SJCRH30 (cell line): Measurements from ENCODE around the gene SORCS2. TPM values are rescaled to one million over a fixed set of nuclear protein-coding genes. Genes with fewer than 3 reads are reported as not detected.

ENCODE experiments used
- DNase-seq, 2 experiments: peaks; one replicate each; pipeline ENCODE4 v3.0.0-alpha.2; 2015 to 2020
- H3K27ac ChIP-seq: fragments of 250-450 bp; sonication (Bioruptor Pico); 2 replicates; pipeline ENCODE4 v1.5.1; 2020; ENCODE audit warnings: mild to moderate bottlenecking, moderate library complexity
- H3K27me3 ChIP-seq: fragments of 250-450 bp; sonication (Bioruptor Pico); 2 replicates; pipeline ENCODE4 v1.5.1; 2020; ENCODE audit warnings: mild to moderate bottlenecking, moderate library complexity
- H3K36me3 ChIP-seq: fragments of 250-450 bp; sonication (Bioruptor Pico); 2 replicates; pipeline ENCODE4 v1.5.1; 2020; ENCODE audit warnings: mild to moderate bottlenecking, moderate library complexity
- H3K4me1 ChIP-seq: fragments of 250-450 bp; sonication (Bioruptor Pico); 2 replicates; pipeline ENCODE4 v1.5.1; 2020; ENCODE audit warnings: mild to moderate bottlenecking, moderate library complexity
- H3K4me3 ChIP-seq: fragments of 250-450 bp; sonication (Bioruptor Pico); 2 replicates; pipeline ENCODE4 v1.5.1; 2020; ENCODE audit warnings: mild to moderate bottlenecking, moderate library complexity
- H3K9me3 ChIP-seq: fragments of 250-450 bp; sonication (Bioruptor Pico); replicated peaks from 2 replicates; pipeline ENCODE4 v1.5.1; 2020; ENCODE audit warnings: mild to moderate bottlenecking, moderate library complexity
- total RNA-seq: library from RNA; depleted of rRNA; stranded (reverse); fragments of >200 nt; shearing (Covaris generic); gene quantifications from 2 replicates; pipeline ENCODE4 v1.2.3, GENCODE V29; 2014

SORCS2 gene
- total RNA-seq, 1 experiment from 2014 or later, result 1.4 TPM

DNA sequence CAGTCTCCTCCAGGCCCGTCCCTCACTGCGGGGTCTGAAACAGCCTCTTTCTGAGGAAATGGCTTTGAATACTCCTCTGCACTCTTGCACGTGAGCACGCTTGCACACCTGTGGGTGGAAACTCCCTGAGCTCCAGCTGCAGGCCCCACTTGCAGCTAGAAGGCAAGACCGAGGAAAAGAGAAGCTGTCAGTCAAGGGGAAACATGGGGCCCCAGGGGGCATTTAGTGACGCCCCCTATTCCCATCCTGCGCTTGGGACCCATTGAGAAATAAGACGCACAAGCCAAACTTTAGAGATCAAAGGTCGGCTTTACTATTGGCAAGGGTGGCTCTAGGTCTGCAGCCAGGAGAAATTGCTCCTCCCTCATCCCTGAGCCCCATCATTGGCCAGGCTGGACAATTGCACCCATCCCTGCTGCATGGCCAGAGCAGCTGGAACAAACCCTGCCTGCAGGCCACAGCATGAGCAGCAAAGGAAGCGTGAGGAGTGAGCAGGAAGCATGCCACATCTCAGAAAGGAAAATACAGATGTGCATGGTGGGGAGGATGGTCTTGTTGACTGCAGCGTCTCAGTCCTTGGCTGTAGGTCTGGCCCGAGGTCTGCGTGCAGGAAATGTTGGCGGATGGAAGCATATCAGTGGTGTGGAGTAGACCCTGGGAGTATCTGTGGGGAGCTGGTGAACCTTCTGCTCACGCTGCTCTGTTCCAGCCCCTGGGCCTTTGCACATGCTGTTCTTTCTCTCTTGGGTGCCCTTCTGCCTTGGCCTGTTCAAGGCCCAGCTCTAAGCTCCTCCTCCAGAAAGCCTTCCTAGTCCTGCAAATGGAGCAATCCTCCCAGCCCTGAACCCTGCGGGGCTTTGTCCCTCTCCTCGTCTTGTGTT is 148.5 kb downstream of the SORCS2 start:
- DNase-seq, result no peak
- H3K4me3 ChIP-seq, result no peak overlapping the region
- peaks cover 2% of the 10 kb centered on the region; the same call in 1 of the 2 replicates for H3K4me1 ChIP-seq
- H3K36me3 ChIP-seq, result no peaks in the 10 kb centered on the region
- H3K9me3 ChIP-seq, result no peaks in the 10 kb centered on the region; the same call in 1 of the 2 replicates
- no peak overlapping the region for H3K27ac ChIP-seq
- no peaks in the 10 kb centered on the region for H3K27me3 ChIP-seq

GRCh38 chr4:7341491-7342222 is 149.3 kb downstream of the SORCS2 start:
- DNase-seq, result no peak
- H3K36me3 ChIP-seq, result no peaks in the 10 kb centered on the region
- no peak overlapping the region for H3K27ac ChIP-seq
- no peaks in the 10 kb centered on the region; the same call in 1 of the 2 replicates for H3K9me3 ChIP-seq
- no peak overlapping the region for H3K4me3 ChIP-seq
- no peaks in the 10 kb centered on the region for H3K27me3 ChIP-seq
- H3K4me1 ChIP-seq, result no peaks in the 10 kb centered on the region

- no peak overlapping the region for H3K27ac ChIP-seq
- H3K4me1 ChIP-seq, result no peaks in the 10 kb centered on the region
- H3K27me3 ChIP-seq, result no peaks in the 10 kb centered on the region
- no peaks in the 10 kb centered on the region; the same call in 1 of the 2 replicates for H3K9me3 ChIP-seq
- no peak for DNase-seq
- no peak overlapping the region for H3K4me3 ChIP-seq
- no peaks in the 10 kb centered on the region for H3K36me3 ChIP-seq
Observed at GRCh38 chr4:7342223-7343080, 150.1 kb downstream of the SORCS2 start.

- no peak for DNase-seq
- H3K36me3 ChIP-seq, result no peaks in the 10 kb centered on the region
- no peaks in the 10 kb centered on the region for H3K4me1 ChIP-seq
- H3K4me3 ChIP-seq, result no peak overlapping the region
- no peak overlapping the region for H3K27ac ChIP-seq
- H3K27me3 ChIP-seq, result no peaks in the 10 kb centered on the region
- no peaks in the 10 kb centered on the region; the same call in 1 of the 2 replicates for H3K9me3 ChIP-seq
Observed at GRCh38 chr4:7343081-7343655, 150.8 kb downstream of the SORCS2 start.

DNA sequence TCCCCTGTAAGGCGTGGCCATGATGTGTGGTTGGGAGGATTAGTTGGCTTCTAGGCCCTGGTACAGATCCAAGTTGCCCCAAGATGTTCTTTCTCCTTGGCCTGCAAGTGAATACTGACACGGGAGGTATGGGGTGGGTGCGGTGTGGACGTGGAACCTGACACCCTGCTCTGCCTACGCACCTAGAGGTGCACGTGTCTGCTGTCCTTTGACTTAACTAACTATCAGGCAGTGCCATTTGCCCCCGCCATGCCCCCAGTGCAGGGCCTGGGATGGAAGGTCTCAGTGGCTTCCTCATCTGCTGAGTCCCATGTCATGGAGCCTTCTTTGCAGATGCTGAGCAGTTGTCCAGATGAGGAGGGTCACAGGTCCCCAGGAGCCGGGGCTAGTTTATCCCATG is 151.6 kb downstream of the SORCS2 start:
- no peaks in the 10 kb centered on the region for H3K4me1 ChIP-seq
- no peaks in the 10 kb centered on the region; the same call in 1 of the 2 replicates for H3K9me3 ChIP-seq
- H3K27ac ChIP-seq, result no peak overlapping the region
- H3K27me3 ChIP-seq, result no peaks in the 10 kb centered on the region
- H3K36me3 ChIP-seq, result no peaks in the 10 kb centered on the region
- no peak for DNase-seq
- no peak overlapping the region for H3K4me3 ChIP-seq

- Histone ChIP-seq H3K4me3 (no peak overlapping the region), H3K9me3 (no peaks in the 10 kb centered on the region), H3K36me3 (no peaks in the 10 kb centered on the region), H3K27ac (no peak overlapping the region), H3K4me1 (no peaks in the 10 kb centered on the region), H3K27me3 (no peaks in the 10 kb centered on the region)
- no peak for DNase-seq
Observed at GRCh38 chr4:7344636-7345155, 152.4 kb downstream of the SORCS2 start.

DNA sequence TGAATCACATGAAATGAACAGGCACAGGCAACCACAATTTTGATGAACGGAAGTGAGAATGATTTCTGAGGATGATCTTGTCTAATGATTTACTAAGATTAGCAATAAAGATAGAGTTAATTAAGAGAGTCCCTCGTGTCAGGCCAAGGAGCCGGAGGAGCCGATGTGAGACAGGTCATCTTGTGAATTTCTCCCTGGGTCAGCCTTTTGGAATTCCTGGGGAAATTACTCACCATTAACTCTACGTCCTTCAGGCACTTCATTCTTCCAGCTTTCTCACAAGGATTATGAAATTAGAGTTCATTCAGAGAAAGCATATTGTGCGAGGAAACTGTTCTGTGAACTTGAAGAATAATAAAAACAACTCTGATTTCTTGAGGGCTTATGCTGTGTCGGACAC is 155.6 kb downstream of the SORCS2 start:
- Histone ChIP-seq H3K4me1 (no peaks in the 10 kb centered on the region), H3K36me3 (no peaks in the 10 kb centered on the region), H3K27me3 (no peaks in the 10 kb centered on the region), H3K4me3 (no peak overlapping the region), H3K27ac (no peak overlapping the region), H3K9me3 (no peaks in the 10 kb centered on the region)
- DNase-seq, result no peak

DNA sequence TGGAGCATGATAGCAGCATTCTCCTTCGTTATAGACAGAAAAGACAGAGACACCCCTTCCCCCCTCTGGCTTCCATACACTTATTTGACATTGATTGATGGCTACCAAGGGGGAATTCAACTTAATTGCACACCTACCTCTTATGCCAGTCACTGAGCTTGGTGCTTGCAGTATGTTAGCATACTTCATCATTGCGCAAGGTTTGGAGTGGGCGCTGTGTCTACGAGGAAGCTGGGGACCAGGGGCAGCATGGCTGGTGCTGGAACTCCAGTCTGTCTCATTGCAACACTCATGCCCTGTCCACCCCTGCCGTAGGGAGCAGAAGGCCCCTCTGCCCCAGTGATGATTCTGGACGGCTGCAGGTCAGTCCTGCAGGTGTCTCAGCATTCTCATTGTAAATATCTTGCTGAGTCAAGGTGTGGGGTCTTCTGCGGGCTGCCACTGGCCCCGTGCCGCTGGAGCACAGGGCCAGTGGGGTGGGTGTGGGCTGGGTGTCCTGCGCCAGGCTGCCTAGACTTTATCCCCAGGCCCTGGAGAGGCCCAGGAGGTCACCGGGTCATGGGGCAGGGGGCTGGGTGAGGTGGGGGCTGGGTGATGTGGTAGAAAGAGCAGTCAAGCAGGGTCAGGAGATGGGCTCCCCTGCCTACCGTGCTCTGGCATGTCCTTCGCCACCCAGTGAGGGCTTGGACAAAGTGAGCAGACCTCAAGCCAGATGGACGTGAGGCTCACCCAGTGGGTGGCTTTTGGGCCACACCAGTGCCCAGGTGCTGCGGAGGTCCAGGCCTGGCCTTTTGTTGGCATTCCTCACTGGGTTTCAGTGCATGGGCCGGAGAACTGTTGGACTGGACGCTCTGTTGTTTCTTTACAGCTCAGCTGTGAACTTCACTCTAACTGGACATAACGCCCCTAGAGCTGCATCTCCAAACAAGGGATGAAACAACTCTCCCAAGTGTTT is 156.9 kb downstream of the SORCS2 start:
- Histone ChIP-seq H3K9me3 (no peaks in the 10 kb centered on the region), H3K27me3 (no peaks in the 10 kb centered on the region), H3K4me1 (no peaks in the 10 kb centered on the region), H3K36me3 (no peaks in the 10 kb centered on the region), H3K4me3 (no peak overlapping the region), H3K27ac (no peak overlapping the region)
- DNase-seq, result no peak

DNA sequence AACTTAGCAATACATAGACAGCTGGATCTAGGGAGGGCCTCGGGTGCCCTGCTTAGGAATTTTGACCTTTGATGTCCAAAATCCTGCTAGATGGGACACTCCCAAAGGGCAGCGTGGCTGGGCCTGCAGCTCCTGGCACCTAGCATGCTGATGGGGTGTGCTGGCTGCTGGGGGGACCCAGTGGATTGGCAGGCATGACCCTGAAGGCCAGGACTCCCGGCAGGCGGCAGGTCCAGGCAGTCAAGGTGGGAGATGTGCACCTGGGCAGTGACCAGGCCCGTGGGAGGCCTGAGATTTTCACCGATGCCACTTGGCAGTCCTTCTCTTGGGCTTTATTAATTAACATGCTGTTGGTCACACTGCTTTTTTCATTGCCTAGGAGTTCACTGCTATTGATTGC is 158.1 kb downstream of the SORCS2 start:
- no peaks in the 10 kb centered on the region for H3K27me3 ChIP-seq
- no peaks in the 10 kb centered on the region for H3K9me3 ChIP-seq
- H3K36me3 ChIP-seq, result no peaks in the 10 kb centered on the region
- H3K4me3 ChIP-seq, result no peak overlapping the region
- H3K4me1 ChIP-seq, result no peaks in the 10 kb centered on the region
- no peak overlapping the region for H3K27ac ChIP-seq
- no peak for DNase-seq

DNA sequence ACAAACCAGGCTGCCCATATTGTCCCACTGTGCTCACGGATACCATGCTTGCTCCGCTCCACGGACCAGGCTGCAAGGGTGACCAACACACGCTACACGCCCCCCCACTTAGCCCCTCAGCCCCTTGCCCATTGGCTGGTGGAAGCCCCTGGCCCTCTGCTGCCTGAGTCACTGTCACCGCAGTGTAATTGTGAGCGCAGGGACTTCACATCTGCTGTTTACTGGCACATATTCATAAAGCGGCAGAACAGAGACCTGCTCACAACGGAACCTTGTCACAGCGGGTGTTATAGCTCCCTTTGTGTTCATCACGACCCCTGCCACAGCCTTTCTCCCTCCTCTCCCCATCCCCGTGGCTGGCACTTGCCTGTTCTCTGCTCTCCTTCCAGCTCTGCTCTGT is 158.7 kb downstream of the SORCS2 start:
- H3K9me3 ChIP-seq, result no peaks in the 10 kb centered on the region
- no peak overlapping the region for H3K27ac ChIP-seq
- no peak for DNase-seq
- H3K4me3 ChIP-seq, result no peak overlapping the region
- H3K27me3 ChIP-seq, result no peaks in the 10 kb centered on the region
- H3K4me1 ChIP-seq, result no peaks in the 10 kb centered on the region
- no peaks in the 10 kb centered on the region for H3K36me3 ChIP-seq

DNA sequence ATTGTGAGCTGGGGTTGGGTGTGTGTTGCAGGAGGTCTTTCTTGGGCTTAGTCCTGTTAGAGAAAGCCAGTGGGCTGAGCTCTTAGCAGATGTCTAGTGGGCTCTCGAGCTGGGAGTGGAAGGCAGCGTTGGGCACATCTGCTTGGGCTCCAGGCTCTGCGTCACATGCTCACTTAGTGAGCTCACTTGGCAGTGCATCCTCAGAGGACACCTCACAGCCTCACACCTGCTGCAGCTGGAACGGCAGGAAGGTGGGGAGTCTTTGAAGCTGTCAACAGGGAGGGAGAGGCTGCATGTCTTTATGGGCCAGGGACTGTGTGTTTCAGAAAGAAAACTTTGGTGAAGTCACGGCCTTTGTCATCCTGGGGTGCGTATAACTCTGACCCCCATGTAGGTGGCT is 160.1 kb downstream of the SORCS2 start:
- H3K4me3 ChIP-seq, result no peak overlapping the region
- H3K9me3 ChIP-seq, result no peaks in the 10 kb centered on the region
- no peaks in the 10 kb centered on the region for H3K27me3 ChIP-seq
- H3K36me3 ChIP-seq, result no peaks in the 10 kb centered on the region
- no peak overlapping the region for H3K27ac ChIP-seq
- no peaks in the 10 kb centered on the region for H3K4me1 ChIP-seq
- no peak for DNase-seq

DNA sequence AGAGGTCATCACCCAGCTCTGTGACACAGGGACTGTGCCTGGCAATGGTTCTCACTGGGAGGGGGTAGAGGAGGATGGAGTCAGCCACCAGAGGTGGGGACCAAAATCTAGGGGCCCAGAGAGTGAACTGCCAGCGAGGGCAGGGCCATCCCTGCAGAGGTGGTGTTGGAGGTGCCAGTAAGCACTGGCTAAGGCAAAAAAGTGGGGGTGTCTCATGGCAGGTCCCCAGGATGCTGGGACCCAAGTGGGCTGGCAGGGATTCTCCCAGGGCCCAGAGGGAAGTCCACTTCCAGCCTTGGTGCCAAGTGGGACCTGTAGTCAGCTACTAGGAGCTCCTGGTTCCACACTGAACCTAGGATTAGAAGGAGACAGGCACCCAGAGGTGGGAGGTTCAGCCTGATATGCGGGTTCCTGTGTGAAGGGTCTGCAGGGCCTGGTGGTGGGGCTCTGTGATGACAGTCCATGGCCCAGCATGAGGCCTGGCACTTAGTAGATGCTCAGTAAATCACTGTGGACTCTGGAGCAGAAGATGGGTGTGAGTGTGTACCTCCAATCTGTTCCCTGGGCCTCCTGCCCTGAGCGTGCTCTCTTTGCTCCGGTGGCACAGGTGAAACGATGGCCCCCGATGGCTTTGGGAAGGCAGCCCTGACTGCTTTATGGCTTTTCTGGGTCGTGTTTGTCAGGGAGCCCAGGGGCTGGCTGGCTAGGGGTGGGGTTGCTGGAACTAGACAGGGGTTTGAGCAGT is 160.9 kb downstream of the SORCS2 start:
- no peak for DNase-seq
- Histone ChIP-seq H3K27me3 (no peaks in the 10 kb centered on the region), H3K4me3 (no peak overlapping the region), H3K36me3 (no peaks in the 10 kb centered on the region), H3K9me3 (no peaks in the 10 kb centered on the region), H3K4me1 (no peaks in the 10 kb centered on the region), H3K27ac (no peak overlapping the region)
